ENCODE measurements around the gene PARD3.

PARD3 gene

GRCh38 chr10:34314457-34314856 lies 500.6 kb downstream of the PARD3 start:
- H3K27me3 ChIP-seq (ENCODE audit: control insufficient read depth, low read length), result no peaks in the 10 kb centered on the region

GRCh38 chr10:34313888-34314287 lies 501.2 kb downstream of the PARD3 start:
- H3F3A ChIP-seq (ENCODE audit: control insufficient read depth, insufficient read depth), result no peaks in the 10 kb centered on the region
- no peaks in the 10 kb centered on the region for H3K79me2 ChIP-seq (ENCODE audit: control insufficient read depth, low read length)
- no peaks in the 10 kb centered on the region for H3K4me1 ChIP-seq (ENCODE audit: control insufficient read depth, low read length)
- no peak overlapping the region for H3K4me3 ChIP-seq (ENCODE audit: low read length)
- H3K9me2 ChIP-seq (replicated peaks; ENCODE audit: control insufficient read depth, low read length), result no peaks in the 10 kb centered on the region
- H3K4me2 ChIP-seq (ENCODE audit: low read length), result no peak overlapping the region
- no peak overlapping the region for H3K27ac ChIP-seq (ENCODE audit: low read depth, low read length)
- H3K27me3 ChIP-seq (ENCODE audit: control insufficient read depth, low read length), result no peaks in the 10 kb centered on the region
- TF ChIP-seq CTCF (IDR thresholded peaks at IDR 0.05; ENCODE audit: low read depth, low read length, poor library complexity, severe bottlenecking) (no peak), EZH2phosphoT487 (IDR thresholded peaks at IDR 0.05; ENCODE audit: borderline replicate concordance, low read length) (no peak)
- no peaks in the 10 kb centered on the region for H4K20me1 ChIP-seq (ENCODE audit: control insufficient read depth, insufficient read depth, low read depth, low read length)
- no peaks in the 10 kb centered on the region for H3K9me3 ChIP-seq (ENCODE audit: control insufficient read depth, insufficient read depth, low read length)
- H3K36me3 ChIP-seq (ENCODE audit: control insufficient read depth, low read length), result no peaks in the 10 kb centered on the region

More at GRCh38 chr10:34314457-34314856, 500.6 kb downstream of the PARD3 start:
- H3K9me3 ChIP-seq (ENCODE audit: control insufficient read depth, insufficient read depth, low read length), result no peaks in the 10 kb centered on the region
- no peaks in the 10 kb centered on the region for H3F3A ChIP-seq (ENCODE audit: control insufficient read depth, insufficient read depth)
- no peaks in the 10 kb centered on the region for H3K4me1 ChIP-seq (ENCODE audit: control insufficient read depth, low read length)
- no peaks in the 10 kb centered on the region for H3K36me3 ChIP-seq (ENCODE audit: control insufficient read depth, low read length)
- no peak overlapping the region for H3K4me3 ChIP-seq (ENCODE audit: low read length)
- H4K20me1 ChIP-seq (ENCODE audit: control insufficient read depth, insufficient read depth, low read depth, low read length), result no peaks in the 10 kb centered on the region
- H3K9me2 ChIP-seq (replicated peaks; ENCODE audit: control insufficient read depth, low read length), result no peaks in the 10 kb centered on the region
- no peak for TF ChIP-seq EZH2phosphoT487 (IDR thresholded peaks at IDR 0.05; ENCODE audit: borderline replicate concordance, low read length)
- TF ChIP-seq CTCF (IDR thresholded peaks at IDR 0.05; ENCODE audit: low read depth, low read length, poor library complexity, severe bottlenecking), result no peak
- H3K4me2 ChIP-seq (ENCODE audit: low read length), result no peak overlapping the region
- H3K27ac ChIP-seq (ENCODE audit: low read depth, low read length), result no peak overlapping the region
- no peaks in the 10 kb centered on the region for H3K79me2 ChIP-seq (ENCODE audit: control insufficient read depth, low read length)

GRCh38 chr10:34313353-34313752 lies 501.7 kb downstream of the PARD3 start:
- Histone ChIP-seq H3K4me3 (ENCODE audit: low read length) (no peak overlapping the region), H3K4me2 (ENCODE audit: low read length) (no peak overlapping the region), H3K79me2 (ENCODE audit: control insufficient read depth, low read length) (no peaks in the 10 kb centered on the region), H3K4me1 (ENCODE audit: control insufficient read depth, low read length) (no peaks in the 10 kb centered on the region), H3K9me3 (ENCODE audit: control insufficient read depth, insufficient read depth, low read length) (no peaks in the 10 kb centered on the region), H3F3A (ENCODE audit: control insufficient read depth, insufficient read depth) (no peaks in the 10 kb centered on the region), H3K36me3 (ENCODE audit: control insufficient read depth, low read length) (no peaks in the 10 kb centered on the region), H3K27me3 (ENCODE audit: control insufficient read depth, low read length) (no peaks in the 10 kb centered on the region), H3K27ac (ENCODE audit: low read depth, low read length) (no peak overlapping the region), H4K20me1 (ENCODE audit: control insufficient read depth, insufficient read depth, low read depth, low read length) (no peaks in the 10 kb centered on the region), H3K9me2 (replicated peaks; ENCODE audit: control insufficient read depth, low read length) (no peaks in the 10 kb centered on the region)
- no peak for TF ChIP-seq CTCF (IDR thresholded peaks at IDR 0.05; ENCODE audit: low read depth, low read length, poor library complexity, severe bottlenecking)
- no peak for TF ChIP-seq EZH2phosphoT487 (IDR thresholded peaks at IDR 0.05; ENCODE audit: borderline replicate concordance, low read length)

- Histone ChIP-seq H3K9me3 (ENCODE audit: control insufficient read depth, insufficient read depth, low read length) (no peaks in the 10 kb centered on the region), H3K27me3 (ENCODE audit: control insufficient read depth, low read length) (no peaks in the 10 kb centered on the region), H3K27ac (ENCODE audit: low read depth, low read length) (no peak overlapping the region), H3K4me1 (ENCODE audit: control insufficient read depth, low read length) (no peaks in the 10 kb centered on the region), H3K4me2 (ENCODE audit: low read length) (no peak overlapping the region), H4K20me1 (ENCODE audit: control insufficient read depth, insufficient read depth, low read depth, low read length) (no peaks in the 10 kb centered on the region), H3F3A (ENCODE audit: control insufficient read depth, insufficient read depth) (no peaks in the 10 kb centered on the region), H3K9me2 (replicated peaks; ENCODE audit: control insufficient read depth, low read length) (no peaks in the 10 kb centered on the region), H3K4me3 (ENCODE audit: low read length) (no peak overlapping the region), H3K36me3 (ENCODE audit: control insufficient read depth, low read length) (no peaks in the 10 kb centered on the region), H3K79me2 (ENCODE audit: control insufficient read depth, low read length) (no peaks in the 10 kb centered on the region)
- TF ChIP-seq CTCF (IDR thresholded peaks at IDR 0.05; ENCODE audit: low read depth, low read length, poor library complexity, severe bottlenecking), result no peak
- no peak for TF ChIP-seq EZH2phosphoT487 (IDR thresholded peaks at IDR 0.05; ENCODE audit: borderline replicate concordance, low read length)
Observed at GRCh38 chr10:34311679-34312078, 503.4 kb downstream of the PARD3 start.
